Thoracic aorta (tissue), 2 donors: ENCODE results near the gene AMPD3. TPM values are rescaled to one million over a fixed set of nuclear protein-coding genes. Genes with fewer than 3 reads are reported as not detected.

Experiments
- ATAC-seq: fragments of 150-250 bp; one replicate; pipeline ENCODE4 v1.8.0; 2017; ENCODE audit warnings: low read depth; ENCODE audit not compliant: insufficient number of reproducible peaks, low FRiP score
- DNase-seq: peaks from one replicate; pipeline ENCODE4 v3.0.0-alpha.2; 2020; ENCODE audit warnings: low spot score
- H3K27ac ChIP-seq, 2 donors: fragments of 200-600 bp; sonication (generic); 1 replicate in 1 of 2; 2 replicates in 1 of 2; pipeline ENCODE4 v1.5.1; 2016; ENCODE audit warnings: mild to moderate bottlenecking in 2 of 2, moderate library complexity in 2 of 2
- H3K27me3 ChIP-seq: fragments of 200-600 bp; sonication (generic); replicated peaks from 2 replicates; pipeline ENCODE4 v1.6.0; 2016; ENCODE audit warnings: mild to moderate bottlenecking; ENCODE audit not compliant: insufficient read depth
- H3K36me3 ChIP-seq: fragments of 200-600 bp; sonication (generic); one replicate; pipeline ENCODE4 v1.5.1; 2016
- H3K4me1 ChIP-seq, 2 donors: fragments of 200-600 bp; sonication (generic); 1 replicate in 1 of 2; 2 replicates in 1 of 2; pipeline versions ENCODE4 v1.5.1 to v1.6.0; 2016; ENCODE audit warnings: low read depth in 2 of 2, mild to moderate bottlenecking in 1 of 2; ENCODE audit not compliant: control insufficient read depth in 1 of 2
- H3K4me3 ChIP-seq: fragments of 200-600 bp; sonication (generic); 2 replicates; pipeline ENCODE4 v1.5.1; 2016; ENCODE audit warnings: mild to moderate bottlenecking
- H3K9me3 ChIP-seq: fragments of 200-600 bp; sonication (generic); 2 replicates; pipeline ENCODE4 v1.5.1; 2016
- CTCF ChIP-seq: fragments of 200-600 bp; sonication (generic); IDR thresholded peaks from one replicate; pipeline ENCODE4 v1.5.1; 2019; ENCODE audit warnings: antibody characterized with exemption
- total RNA-seq, 2 donors: library from RNA; depleted of rRNA; stranded (reverse); fragments of >200 nt; gene quantifications; one replicate each; pipeline versions ENCODE4 v1.1.0 to v1.2.3, GENCODE V29; 2016

Gene AMPD3
- total RNA-seq, 2 donors from 2014 or later, result 7.0 to 17.6 TPM

- H3K27me3 ChIP-seq, result no peaks in the 10 kb centered on the region
- no peak for TF ChIP-seq CTCF
- H3K9me3 ChIP-seq, result no peaks in the 10 kb centered on the region
- no peak overlapping the region for H3K27ac ChIP-seq
- no peak overlapping the region for H3K4me3 ChIP-seq
- ATAC-seq, result no peak
- no peak for DNase-seq
- no peaks in the 10 kb centered on the region for H3K36me3 ChIP-seq
- H3K4me1 ChIP-seq, result peaks cover 6 to 17% of the 10 kb centered on the region in 2 donors
These were observed 37.0 kb downstream of the AMPD3 start for GRCh38 chr11:10492084-10492483.

GRCh38 chr11:10493041-10493663 is 38.1 kb downstream of the AMPD3 start:
- TF ChIP-seq CTCF, result no peak
- Histone ChIP-seq H3K4me1 (peaks cover 6 to 17% of the 10 kb centered on the region in 2 donors), H3K27ac (no peak overlapping the region), H3K36me3 (no peaks in the 10 kb centered on the region), H3K9me3 (no peaks in the 10 kb centered on the region), H3K4me3 (no peak overlapping the region), H3K27me3 (no peaks in the 10 kb centered on the region)
- DNase-seq (no peak), ATAC-seq (no peak)

- no peak for ATAC-seq
- no peaks in the 10 kb centered on the region for H3K36me3 ChIP-seq
These were observed 39.8 kb downstream of the AMPD3 start for GRCh38 chr11:10494636-10495463.

GRCh38 chr11:10495464-10495786 is 40.4 kb downstream of the AMPD3 start:
- H3K27me3 ChIP-seq, result no peaks in the 10 kb centered on the region
- H3K27ac ChIP-seq, result no peak overlapping the region
- H3K4me1 ChIP-seq, result peaks cover 6 to 11% of the 10 kb centered on the region in 2 donors
- no peaks in the 10 kb centered on the region for H3K36me3 ChIP-seq
- no peak overlapping the region for H3K4me3 ChIP-seq
- no peak for DNase-seq
- TF ChIP-seq CTCF, result no peak
- no peaks in the 10 kb centered on the region for H3K9me3 ChIP-seq
- no peak for ATAC-seq

More at GRCh38 chr11:10494636-10495463, 39.8 kb downstream of the AMPD3 start:
- Histone ChIP-seq H3K27ac (no peak overlapping the region), H3K9me3 (no peaks in the 10 kb centered on the region), H3K4me1 (peaks cover 6 to 17% of the 10 kb centered on the region in 2 donors), H3K4me3 (no peak overlapping the region), H3K27me3 (no peaks in the 10 kb centered on the region)
- no peak for TF ChIP-seq CTCF
- DNase-seq, result no peak

GRCh38 chr11:10496296-10496936 is 41.4 kb downstream of the AMPD3 start:
- H3K36me3 ChIP-seq, result peaks cover 3% of the 10 kb centered on the region
- no peak for TF ChIP-seq CTCF
- no peak for DNase-seq

More at GRCh38 chr11:10496296-10496936, 41.4 kb downstream of the AMPD3 start:
- Histone ChIP-seq H3K4me3 (no peak overlapping the region), H3K27ac (no peak overlapping the region), H3K4me1 (peaks cover 0 to 1% of the 10 kb centered on the region in 2 donors), H3K27me3 (no peaks in the 10 kb centered on the region), H3K9me3 (no peaks in the 10 kb centered on the region)
- ATAC-seq, result no peak
